ENCODE measurements around the gene HDDC3.
A peak's percentile ranks its signal among the peaks of the same experiment; 100 is the strongest.

The HDDC3 gene

GRCh38 chr15:90953947-90954711 is 21.8 kb upstream of the HDDC3 start:
- DNase-seq, result no peak

DNA sequence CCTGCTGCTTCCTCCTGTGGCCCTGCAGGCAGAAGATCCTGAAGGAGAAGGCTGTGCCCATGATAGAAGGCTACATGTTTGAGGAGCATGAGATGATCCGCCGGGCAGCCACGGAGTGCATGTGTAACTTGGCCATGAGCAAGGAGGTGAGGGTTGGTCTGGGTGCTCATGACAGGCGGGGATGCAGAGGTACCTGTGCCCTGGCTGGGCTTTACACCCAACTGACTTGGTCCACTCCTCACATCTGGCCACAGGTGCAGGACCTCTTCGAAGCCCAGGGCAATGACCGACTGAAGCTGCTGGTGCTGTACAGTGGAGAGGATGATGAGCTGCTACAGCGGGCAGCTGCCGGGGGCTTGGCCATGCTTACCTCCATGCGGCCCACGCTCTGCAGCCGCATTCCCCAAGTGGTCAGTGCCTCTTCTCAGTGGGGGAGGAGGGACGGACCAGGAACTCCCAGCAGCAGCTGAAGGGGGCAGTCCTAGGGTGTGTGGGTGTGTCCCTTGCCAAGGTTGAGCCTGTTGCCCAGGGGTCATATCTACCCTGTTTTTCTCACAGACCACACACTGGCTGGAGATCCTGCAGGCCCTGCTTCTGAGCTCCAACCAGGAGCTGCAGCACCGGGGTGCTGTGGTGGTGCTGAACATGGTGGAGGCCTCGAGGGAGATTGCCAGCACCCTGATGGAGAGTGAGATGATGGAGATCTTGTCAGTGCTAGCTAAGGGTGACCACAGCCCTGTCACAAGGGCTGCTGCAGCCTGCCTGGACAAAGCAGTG is 20.7 kb upstream of the HDDC3 start:
- no peak for DNase-seq

GRCh38 chr15:90950676-90951075 is 18.3 kb upstream of the HDDC3 start:
- DNase-seq, result no peak

- DNase-seq, result no peak
These were observed 17.8 kb upstream of the HDDC3 start for GRCh38 chr15:90949979-90950675.

DNA sequence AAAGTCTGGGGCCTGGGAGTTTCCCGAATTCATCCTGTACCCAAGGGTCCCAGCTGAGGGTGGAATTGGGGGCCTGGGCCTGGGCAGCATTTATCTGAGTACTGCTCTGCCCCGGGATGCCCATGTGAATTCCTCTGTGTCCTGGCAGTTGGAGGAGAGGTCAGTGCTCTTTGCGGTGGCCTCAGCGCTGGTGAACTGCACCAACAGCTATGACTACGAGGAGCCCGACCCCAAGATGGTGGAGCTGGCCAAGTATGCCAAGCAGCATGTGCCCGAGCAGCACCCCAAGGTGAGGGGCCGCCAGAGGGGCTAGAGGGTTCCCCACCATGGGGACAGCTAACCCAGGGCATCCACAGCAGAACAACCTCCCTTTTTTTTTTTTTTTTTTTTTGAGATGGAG is 16.2 kb upstream of the HDDC3 start:
- DNase-seq, result no peak

- no peak for DNase-seq
These were observed 15.4 kb upstream of the HDDC3 start for GRCh38 chr15:90947577-90948357.

DNA sequence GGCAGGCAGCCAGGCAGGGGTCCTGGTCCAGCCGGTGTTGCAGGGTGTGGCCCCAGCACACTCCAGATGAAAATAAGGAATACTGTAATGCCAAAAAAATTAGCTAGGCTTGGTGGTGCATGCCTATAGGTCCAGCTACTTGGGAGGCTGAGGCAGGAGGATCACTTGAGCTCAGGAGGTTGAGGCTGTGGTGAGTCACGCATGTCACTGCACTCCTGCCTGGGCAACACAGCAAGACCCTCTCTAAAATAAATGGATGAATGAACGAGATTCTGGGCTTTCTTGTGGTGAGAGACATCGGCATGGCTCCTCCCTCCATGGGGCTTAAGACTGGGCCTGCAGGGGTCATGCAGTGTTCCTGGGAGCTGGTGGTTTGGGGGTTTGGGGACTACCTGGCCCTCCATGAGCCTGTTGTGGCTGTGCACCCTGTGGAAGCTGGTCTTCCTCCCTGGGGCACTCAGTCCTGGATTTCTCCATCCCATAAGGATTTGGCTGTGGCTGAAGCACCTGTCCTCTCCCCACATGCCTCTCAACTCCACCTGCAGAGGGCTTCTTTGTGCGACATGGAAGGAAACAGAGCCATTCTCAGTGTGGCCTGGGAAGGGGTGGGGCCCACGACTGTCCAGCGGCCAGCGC is 14.7 kb upstream of the HDDC3 start:
- DNase-seq, result no peak

DNA sequence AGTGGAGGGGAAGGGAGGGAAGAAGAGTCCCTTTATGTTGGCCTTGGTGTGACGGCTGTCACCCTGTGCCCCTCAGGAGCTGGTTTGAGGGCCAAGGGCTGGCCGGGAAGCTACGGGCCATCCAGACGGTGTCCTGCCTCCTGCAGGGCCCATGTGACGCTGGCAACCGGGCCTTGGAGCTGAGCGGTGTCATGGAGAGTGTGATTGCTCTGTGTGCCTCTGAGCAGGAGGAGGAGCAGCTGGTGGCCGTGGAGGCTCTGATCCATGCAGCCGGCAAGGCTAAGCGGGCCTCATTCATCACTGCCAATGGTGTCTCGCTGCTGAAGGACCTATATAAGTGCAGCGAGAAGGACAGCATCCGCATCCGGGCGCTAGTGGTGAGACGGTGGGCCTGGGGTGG is 14.2 kb upstream of the HDDC3 start:
- no peak for DNase-seq

DNA sequence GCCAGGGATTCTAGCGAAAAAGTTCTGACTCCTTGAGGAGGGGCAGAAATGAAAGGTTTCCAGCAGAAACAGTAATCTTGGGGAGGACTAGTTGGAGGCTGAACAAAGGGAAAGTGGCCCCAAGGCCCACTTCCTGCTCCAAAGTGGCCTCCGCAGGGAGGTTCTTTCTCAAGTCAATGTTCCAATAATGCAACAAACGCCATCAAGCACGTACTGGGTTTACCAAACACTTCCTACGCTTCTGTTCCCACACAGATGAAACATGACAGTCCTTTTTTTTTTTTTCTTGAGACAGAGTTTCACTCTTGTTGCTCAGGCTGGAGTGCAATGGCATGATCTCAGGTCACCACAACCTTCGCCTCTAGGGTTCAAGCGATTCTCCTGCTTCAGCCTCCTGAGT is 12.7 kb upstream of the HDDC3 start:
- DNase-seq, result peak; percentile 70 to 82

DNA sequence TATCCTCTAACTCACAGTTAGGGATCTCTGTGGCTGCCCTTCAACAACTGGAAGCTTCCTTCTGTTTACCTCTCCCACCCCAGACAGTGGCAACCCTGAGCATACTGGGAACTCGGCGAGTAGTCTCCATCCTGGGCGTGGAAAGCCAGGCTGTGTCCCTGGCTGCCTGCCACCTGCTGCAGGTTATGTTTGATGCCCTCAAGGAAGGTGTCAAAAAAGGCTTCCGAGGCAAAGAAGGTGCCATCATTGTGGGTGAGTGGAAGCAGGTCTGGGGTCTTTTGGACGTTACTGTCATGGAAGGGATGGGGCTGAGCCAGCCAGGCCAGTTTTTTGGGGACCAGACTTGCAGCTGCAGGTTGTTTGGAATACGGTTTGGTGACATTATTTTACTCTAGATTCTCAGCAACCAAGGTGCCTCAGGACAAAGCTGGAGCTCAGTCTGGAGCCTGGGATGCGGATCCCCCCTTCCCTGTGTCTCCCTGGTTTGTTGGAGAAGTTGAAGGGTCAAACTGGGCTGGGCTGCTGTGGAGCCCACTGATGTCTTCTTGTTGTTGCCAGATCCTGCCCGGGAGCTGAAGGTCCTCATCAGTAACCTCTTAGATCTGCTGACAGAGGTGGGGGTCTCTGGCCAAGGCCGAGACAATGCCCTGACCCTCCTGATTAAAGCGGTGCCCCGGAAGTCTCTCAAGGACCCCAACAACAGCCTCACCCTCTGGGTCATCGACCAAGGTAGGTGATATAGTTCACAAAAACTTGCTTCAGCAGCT is 10.2 kb upstream of the HDDC3 start:
- DNase-seq, result no peak

DNA sequence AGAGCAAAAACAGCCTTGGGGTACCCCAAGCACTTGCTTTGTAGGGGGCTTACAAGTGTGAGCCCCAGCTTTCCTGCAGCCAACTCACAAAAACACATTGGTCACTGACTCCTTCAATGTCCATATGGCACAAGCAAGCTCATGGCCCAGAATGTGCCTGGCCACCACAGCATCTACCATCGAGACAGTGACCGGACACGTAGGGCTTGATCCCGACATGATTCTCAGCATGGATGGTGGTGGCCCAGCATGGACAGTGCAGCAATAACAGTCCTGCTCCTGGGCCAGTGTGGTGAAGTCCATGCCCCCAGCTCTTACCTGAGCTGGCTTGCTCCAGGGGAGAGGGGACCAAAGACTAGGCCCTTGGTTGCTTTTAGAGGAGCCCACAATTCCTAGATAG is 8.7 kb upstream of the HDDC3 start:
- DNase-seq, result no peak

DNA sequence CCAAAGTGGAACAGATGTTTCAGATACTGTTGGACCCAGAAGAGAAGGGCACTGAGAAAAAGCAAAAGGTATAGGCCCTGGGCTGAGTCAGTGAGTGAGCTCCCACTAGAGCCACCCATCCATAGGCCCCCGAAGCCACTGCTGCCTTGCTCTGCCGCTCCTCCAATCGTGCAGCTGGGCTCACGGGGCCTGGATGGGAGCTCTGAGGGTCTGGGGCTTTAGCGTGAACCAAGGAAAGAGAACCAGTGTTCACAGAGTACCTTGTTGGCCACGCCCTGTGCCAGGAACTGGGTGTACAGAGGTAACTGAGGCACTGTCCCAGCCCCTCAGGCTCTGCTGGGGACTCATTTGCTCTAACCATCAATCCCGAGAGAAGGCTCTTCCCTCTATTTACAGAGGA is 7.4 kb upstream of the HDDC3 start:
- no peak for DNase-seq

GRCh38 chr15:90938261-90938660 is 5.9 kb upstream of the HDDC3 start:
- DNase-seq, result no peak

GRCh38 chr15:90936823-90937222 is 4.5 kb upstream of the HDDC3 start:
- DNase-seq, result no peak

GRCh38 chr15:90934949-90935751 is 2.8 kb upstream of the HDDC3 start, which contains the start of gene UNC45A:
TSS of gene UNC45A (plus strand) at chr15:90935285. CDS start at chr15:90935325, 40 bp downstream.
- DNase-seq, result peak; percentile 78 to 88

DNA sequence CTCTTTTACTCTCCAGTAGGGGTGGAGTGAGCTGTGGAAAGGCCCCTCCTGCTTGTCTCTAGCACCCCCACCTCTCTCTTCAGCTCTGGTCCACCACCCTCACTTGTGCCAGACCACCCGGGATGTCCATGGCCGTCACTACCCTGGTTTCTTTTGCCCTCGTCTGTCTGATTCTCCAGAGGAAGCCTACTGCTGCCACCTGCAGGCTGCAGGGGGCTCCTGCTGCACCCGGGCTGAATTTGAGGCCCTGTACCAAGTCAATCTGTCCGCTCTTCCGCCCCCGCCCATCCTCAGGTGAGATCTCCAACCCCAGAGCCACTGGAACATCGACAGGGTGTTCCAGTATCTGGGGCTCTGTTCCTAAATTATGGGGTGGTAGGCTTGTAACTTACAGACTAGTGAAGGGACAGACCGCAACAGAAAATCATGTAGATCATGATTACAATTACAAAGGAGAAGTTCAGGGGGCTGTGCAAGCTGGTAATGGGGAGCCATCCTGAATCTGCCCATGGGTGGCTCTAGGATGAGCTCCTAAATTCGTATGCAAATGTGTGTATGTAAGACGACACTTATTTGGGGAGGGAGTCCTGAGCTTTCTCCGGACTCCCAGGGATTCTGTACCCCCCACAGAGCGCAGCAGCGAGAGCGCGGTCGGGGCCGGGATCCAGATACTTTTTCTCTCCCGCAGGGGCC is 2.1 kb upstream of the HDDC3 start:
- peak; percentile 80 to 82 for DNase-seq

DNA sequence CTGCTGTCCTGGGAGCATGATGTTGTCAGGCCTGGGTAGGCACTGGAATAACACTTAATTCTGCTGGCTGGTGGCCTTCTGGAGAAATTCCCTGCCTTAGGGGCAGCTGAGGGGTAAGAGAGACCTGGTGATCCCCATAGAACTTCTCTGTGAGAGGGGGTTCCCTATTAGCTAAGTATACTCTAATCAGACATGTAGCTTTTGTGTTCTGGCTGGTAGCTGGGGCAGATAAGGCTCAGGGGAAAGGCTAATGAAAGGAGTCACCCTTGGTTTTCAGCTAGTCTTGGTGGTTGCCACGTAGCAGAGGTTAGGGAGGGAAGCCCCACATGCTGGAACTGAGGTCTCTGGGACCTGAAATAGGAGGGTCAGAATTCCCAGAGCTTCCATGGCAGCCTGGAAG is 952 bp upstream of the HDDC3 start:
- no peak for DNase-seq

GRCh38 chr15:90932660-90932991 is 277 bp upstream of the HDDC3 start:
- DNase-seq, result no peak

GRCh38 chr15:90931575-90931827 is 848 bp downstream of the HDDC3 start:
- DNase-seq, result no peak

DNA sequence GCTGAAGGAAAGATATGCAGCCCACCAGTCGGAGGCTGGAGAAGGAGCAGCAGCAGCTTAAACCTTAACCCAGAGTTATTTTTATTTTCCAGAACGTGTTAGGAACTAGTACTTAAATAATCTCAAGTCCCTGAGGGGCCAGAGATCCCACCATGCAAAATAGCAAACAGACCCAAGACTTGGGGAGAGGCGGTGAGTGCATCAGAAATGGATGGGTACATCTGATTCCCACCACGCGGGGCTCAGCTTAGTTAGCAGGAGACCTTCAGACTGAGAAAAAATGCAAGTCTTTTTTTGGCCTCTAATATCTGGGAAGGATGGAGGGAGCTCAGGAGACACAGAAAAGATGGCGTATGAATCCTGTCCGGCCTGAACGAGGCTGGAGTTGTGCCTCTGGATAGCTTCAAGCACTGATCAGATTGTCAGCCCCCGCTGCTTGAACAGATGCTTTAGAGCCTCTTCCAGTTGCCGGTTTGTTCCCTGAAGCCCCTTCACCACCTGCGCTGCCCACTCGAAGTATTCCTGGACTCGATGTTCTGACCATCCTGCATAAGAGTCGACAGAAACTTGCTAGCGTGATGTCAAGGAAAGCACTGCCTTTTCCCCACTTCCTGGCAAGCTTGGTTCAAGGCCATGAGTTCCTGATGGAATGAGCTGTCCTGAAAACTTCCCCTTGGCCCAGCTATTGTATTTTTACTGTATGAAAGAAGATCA is 1.3 kb downstream of the HDDC3 start:
- DNase-seq, result peak in 1 of 2 donors; percentile 43

Measured in inflammatory macrophage (primary cell).